ENCODE measurements around the gene AUP1. TPM values are rescaled to one million over a fixed set of nuclear protein-coding genes. Genes with fewer than 3 reads are reported as not detected.

The AUP1 gene
- total and polyA plus RNA-seq, 10 of the 15 experiments (the other 5 are each of a cell fraction or from before 2014, with no cell fraction given) = 39.1 to 215 (median 138) TPM

DNA sequence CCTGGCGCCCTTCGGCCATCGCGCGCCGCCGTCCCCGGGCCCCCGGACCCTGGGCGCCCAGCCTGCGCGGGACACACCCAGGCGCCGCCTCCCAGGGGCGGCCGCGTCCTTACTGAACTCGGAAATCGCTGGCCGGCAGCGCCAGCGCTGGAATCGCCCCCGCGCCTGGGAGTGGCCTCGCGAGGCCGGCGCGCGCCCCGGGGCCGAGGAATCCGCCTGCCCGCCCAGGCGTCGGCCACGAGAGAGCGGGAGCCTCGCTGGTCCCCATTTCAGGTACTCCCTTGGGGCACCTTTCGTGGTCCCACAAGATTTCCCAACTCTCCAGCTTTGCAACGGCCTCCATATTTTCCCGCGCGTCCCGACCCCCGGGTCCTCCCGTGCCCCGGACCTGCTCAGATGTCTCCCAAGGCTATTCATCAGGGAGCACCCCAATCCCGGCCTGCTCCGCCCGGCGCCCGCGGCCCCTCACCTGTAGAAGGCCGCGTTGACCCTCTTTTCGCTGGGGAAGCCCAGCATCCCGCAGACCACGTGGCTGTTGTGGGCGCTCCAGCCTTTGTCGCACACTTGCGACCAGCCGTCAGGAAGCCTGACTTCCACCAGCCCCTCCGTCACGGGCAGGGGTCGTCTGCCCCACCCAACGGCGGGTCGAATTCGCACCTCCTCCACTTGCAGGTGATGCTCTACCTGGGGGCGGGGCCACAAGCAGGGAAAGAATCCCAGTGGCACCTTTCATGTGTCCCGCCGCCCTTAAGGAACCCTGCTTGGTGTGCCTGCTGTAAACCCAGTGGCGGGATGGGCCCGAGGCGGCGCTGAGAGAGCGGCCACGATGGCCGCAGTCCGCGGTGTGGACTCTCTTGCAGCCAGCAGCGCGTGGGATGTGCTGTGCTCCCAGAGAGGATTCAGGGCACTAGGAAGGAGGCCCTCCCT is 19.7 kb upstream of the AUP1 start (continued):
- TF ChIP-seq CHD4 (IDR thresholded peaks at IDR 0.05) = no peak
- TF ChIP-seq SPI1 (IDR thresholded peaks at IDR 0.05; ENCODE audit: borderline replicate concordance, insufficient read depth, low read depth, low read length) = no peak
- no peak; the same call in 1 of the 2 replicates for TF ChIP-seq DPF2 (IDR thresholded peaks at IDR 0.05)
- no peak for TF ChIP-seq RAD21 (IDR thresholded peaks at IDR 0.05; ENCODE audit: insufficient read depth, low read depth, low read length)
- no peak for TF ChIP-seq FOXK2 (IDR thresholded peaks at IDR 0.05)
- TF ChIP-seq YBX1 (IDR thresholded peaks at IDR 0.05) = no peak
- TF ChIP-seq SIN3A (IDR thresholded peaks at IDR 0.05; ENCODE audit: low read depth, low read length) = no peak
- no peak for TF ChIP-seq BMI1 (IDR thresholded peaks at IDR 0.05; ENCODE audit: borderline replicate concordance)
- TF ChIP-seq HDAC6 (IDR thresholded peaks at IDR 0.05; ENCODE audit: unreplicated experiment) = no peak
- TF ChIP-seq WRNIP1 (IDR thresholded peaks at IDR 0.05; ENCODE audit: borderline replicate concordance, low read depth, low read length) = no peak
- TF ChIP-seq SREBF2 (IDR thresholded peaks at IDR 0.05; ENCODE audit: low read length) = no peak
- TF ChIP-seq FOS (IDR thresholded peaks at IDR 0.05; ENCODE audit: borderline replicate concordance, extremely low read depth, insufficient read length) = no peak
- TF ChIP-seq, protein P1, sequence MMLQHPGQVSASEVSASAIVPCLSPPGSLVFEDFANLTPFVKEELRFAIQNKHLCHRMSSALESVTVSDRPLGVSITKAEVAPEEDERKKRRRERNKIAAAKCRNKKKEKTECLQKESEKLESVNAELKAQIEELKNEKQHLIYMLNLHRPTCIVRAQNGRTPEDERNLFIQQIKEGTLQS (IDR thresholded peaks at IDR 0.05; ENCODE audit: borderline replicate concordance, extremely low read depth, low read depth, low read length) = no peak
- peak; percentile 49; the same call in 1 of the 2 replicates for TF ChIP-seq NR2F1 (conservative IDR thresholded peaks at IDR 0.05)
- TF ChIP-seq ZNF384 (IDR thresholded peaks at IDR 0.05; ENCODE audit: borderline replicate concordance, low read depth, low read length) = no peak
- TF ChIP-seq, protein P2, sequence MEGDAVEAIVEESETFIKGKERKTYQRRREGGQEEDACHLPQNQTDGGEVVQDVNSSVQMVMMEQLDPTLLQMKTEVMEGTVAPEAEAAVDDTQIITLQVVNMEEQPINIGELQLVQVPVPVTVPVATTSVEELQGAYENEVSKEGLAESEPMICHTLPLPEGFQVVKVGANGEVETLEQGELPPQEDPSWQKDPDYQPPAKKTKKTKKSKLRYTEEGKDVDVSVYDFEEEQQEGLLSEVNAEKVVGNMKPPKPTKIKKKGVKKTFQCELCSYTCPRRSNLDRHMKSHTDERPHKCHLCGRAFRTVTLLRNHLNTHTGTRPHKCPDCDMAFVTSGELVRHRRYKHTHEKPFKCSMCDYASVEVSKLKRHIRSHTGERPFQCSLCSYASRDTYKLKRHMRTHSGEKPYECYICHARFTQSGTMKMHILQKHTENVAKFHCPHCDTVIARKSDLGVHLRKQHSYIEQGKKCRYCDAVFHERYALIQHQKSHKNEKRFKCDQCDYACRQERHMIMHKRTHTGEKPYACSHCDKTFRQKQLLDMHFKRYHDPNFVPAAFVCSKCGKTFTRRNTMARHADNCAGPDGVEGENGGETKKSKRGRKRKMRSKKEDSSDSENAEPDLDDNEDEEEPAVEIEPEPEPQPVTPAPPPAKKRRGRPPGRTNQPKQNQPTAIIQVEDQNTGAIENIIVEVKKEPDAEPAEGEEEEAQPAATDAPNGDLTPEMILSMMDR (IDR thresholded peaks at IDR 0.05 in 2 of 3, conservative IDR thresholded peaks at IDR 0.05 in 1 of 3; ENCODE audit: control insufficient read depth in 2 of 3, extremely low read depth in 1 of 3, insufficient read depth in 1 of 3, low read depth in 3 of 3, low read length in 3 of 3) = no peak
- no peak for TF ChIP-seq SUZ12 (IDR thresholded peaks at IDR 0.05; ENCODE audit: unreplicated experiment)
- TF ChIP-seq, protein P3, sequence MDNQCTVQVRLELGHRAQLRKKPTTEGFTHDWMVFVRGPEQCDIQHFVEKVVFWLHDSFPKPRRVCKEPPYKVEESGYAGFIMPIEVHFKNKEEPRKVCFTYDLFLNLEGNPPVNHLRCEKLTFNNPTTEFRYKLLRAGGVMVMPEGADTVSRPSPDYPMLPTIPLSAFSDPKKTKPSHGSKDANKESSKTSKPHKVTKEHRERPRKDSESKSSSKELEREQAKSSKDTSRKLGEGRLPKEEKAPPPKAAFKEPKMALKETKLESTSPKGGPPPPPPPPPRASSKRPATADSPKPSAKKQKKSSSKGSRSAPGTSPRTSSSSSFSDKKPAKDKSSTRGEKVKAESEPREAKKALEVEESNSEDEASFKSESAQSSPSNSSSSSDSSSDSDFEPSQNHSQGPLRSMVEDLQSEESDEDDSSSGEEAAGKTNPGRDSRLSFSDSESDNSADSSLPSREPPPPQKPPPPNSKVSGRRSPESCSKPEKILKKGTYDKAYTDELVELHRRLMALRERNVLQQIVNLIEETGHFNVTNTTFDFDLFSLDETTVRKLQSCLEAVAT (IDR thresholded peaks at IDR 0.05) = peak; percentile 55; the same call in 1 of the 2 replicates
- no peak for TF ChIP-seq HDGF (IDR thresholded peaks at IDR 0.05)
- no peak for TF ChIP-seq SIX5 (IDR thresholded peaks at IDR 0.05; ENCODE audit: low read depth, low read length, severe bottlenecking)

Measured in GM12878 (cell line).